Spleen (tissue), 7 donors: ENCODE measurements around the gene CYP21A2.

Experiments used
- CTCF ChIP-seq, 11 experiments: fragments of 200-600 bp in 7 of 11; fragments of 450-650 bp in 4 of 11; sonication (generic) in 4 of 11; IDR thresholded peaks in 8 of 11; conservative IDR thresholded peaks in 3 of 11; 1 replicate in 7 of 11; 2 replicates in 4 of 11; pipeline versions ENCODE4 v1.4.0 to v1.8.0; 2016 to 2021; ENCODE audit warnings: antibody characterized with exemption in 11 of 11, inconsistent platforms in 4 of 11, mild to moderate bottlenecking in 1 of 11
- POLR2AphosphoS5 ChIP-seq, 3 donors: sonication (generic); formaldehyde crosslinking; IDR thresholded peaks; one replicate each; pipeline ENCODE4 v1.5.1; 2017; ENCODE audit warnings: antibody characterized with exemption in 3 of 3
- donor health status: DM: no; HTN: no; CAD: no; lungs with moderate emphysema.
- donor health status: DM: no; HTN: no; CAD: no.
- donor health status: DM: no; HTN: no; CAD: no.

GRCh38 chr6:32045811-32046449 lies 7.7 kb downstream of the CYP21A2 start:
- TF ChIP-seq POLR2AphosphoS5 (IDR thresholded peaks at IDR 0.05) (no peak), CTCF (IDR thresholded peaks at IDR 0.05 in 8 of 11, conservative IDR thresholded peaks at IDR 0.05 in 3 of 11) (no peak)
